Measurements from ENCODE around the gene TP53TG5. TPM values are rescaled to one million over a fixed set of nuclear protein-coding genes. Genes with fewer than 3 reads are reported as not detected.

TP53TG5 gene
- total and polyA plus RNA-seq, 2 donors (not counting 1 experiment from before 2014, with no cell fraction given) = 0.14 TPM; not detected in 1

DNA sequence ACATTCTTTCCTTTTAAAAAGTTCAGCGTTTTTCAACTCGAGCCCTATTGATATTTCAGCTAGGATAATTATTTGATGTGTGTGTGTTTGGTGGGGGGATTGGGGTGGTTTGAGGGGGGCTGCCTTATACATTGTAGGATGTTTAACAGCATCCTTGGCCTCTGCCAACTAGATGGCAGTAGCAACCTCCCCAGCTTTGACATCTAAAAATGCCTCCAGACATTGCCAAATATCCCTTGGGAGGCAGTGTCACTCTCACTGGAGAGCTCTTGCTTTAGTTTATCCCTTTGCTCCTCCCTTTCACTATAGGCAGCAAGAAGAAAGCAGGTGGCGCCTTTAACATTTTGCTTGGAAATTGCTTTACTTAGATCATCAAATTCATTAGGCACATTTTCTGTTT lies 14.6 kb upstream of the TP53TG5 start:
- Histone ChIP-seq H3K4me1 (ENCODE audit: control insufficient read depth, extremely low read depth, insufficient read depth, low read length) (no peaks in the 10 kb centered on the region), H2AFZ (ENCODE audit: low read length) (no peak overlapping the region), H3K9me3 (ENCODE audit: control insufficient read depth, insufficient read depth, low read depth, low read length) (no peaks in the 10 kb centered on the region), H3K4me3 (replicated peaks in 1 of 4; ENCODE audit: control extremely low read depth in 1 of 4, insufficient read depth in 1 of 4, low read depth in 3 of 4, low read length in 4 of 4) (no peak overlapping the region), H4K20me1 (ENCODE audit: control insufficient read depth, extremely low read depth, insufficient read depth, low read length) (peaks cover 2% of the 10 kb centered on the region), H3K4me2 (ENCODE audit: extremely low read depth, insufficient read depth, low read length) (no peak overlapping the region), H3K79me2 (ENCODE audit: control insufficient read depth, insufficient read depth, low read length) (no peaks in the 10 kb centered on the region), H3K9ac (ENCODE audit: insufficient read depth, low read length) (no peak overlapping the region), H3K36me3 (ENCODE audit: control insufficient read depth, insufficient read depth, low read length) (no peaks in the 10 kb centered on the region), H3K27ac (ENCODE audit: insufficient read depth, low read length) (no peak overlapping the region), H3K27me3 (ENCODE audit: control insufficient read depth, insufficient read depth, low read length) (no peaks in the 10 kb centered on the region)
- no peak for DNase-seq (ENCODE audit: low read depth in 2 of 2)
- TF ChIP-seq EZH2 (IDR thresholded peaks at IDR 0.05; ENCODE audit: low read length, missing control alignments) (no peak), CTCF (conservative IDR thresholded peaks at IDR 0.05 in 1 of 2, IDR thresholded peaks at IDR 0.05 in 1 of 2; ENCODE audit: low read depth in 1 of 2, low read length in 2 of 2) (no peak)

DNA sequence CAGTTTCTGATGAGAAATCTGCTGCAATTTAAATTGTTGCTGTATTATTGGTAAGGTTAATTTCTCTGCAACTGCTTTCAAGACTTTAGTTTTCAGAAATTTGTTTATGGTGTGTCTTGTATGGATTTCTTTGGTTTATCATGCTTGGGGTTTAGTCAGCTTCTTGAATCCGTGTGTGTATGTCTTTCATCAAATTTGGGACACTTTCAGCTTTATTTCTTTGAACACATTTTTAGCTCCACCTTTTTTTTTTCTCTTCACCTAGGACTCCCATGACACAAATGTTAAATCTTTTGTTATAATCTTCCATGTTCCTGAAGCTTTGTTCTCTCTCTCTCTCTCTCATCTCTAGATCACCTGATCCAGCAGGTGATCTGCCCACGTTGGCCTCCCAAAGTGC lies 13.4 kb upstream of the TP53TG5 start:
- H3K27ac ChIP-seq (ENCODE audit: insufficient read depth, low read length) = no peak overlapping the region
- H3K9ac ChIP-seq (ENCODE audit: insufficient read depth, low read length) = no peak overlapping the region
- no peaks in the 10 kb centered on the region for H3K79me2 ChIP-seq (ENCODE audit: control insufficient read depth, insufficient read depth, low read length)
- no peak overlapping the region for H2AFZ ChIP-seq (ENCODE audit: low read length)
- H3K9me3 ChIP-seq (ENCODE audit: control insufficient read depth, insufficient read depth, low read depth, low read length) = no peaks in the 10 kb centered on the region
- H3K4me2 ChIP-seq (ENCODE audit: extremely low read depth, insufficient read depth, low read length) = no peak overlapping the region
- DNase-seq (ENCODE audit: low read depth in 2 of 2) = no peak
- TF ChIP-seq EZH2 (IDR thresholded peaks at IDR 0.05; ENCODE audit: low read length, missing control alignments) (no peak), CTCF (conservative IDR thresholded peaks at IDR 0.05 in 1 of 2, IDR thresholded peaks at IDR 0.05 in 1 of 2; ENCODE audit: low read depth in 1 of 2, low read length in 2 of 2) (no peak)
- H3K4me1 ChIP-seq (ENCODE audit: control insufficient read depth, extremely low read depth, insufficient read depth, low read length) = no peaks in the 10 kb centered on the region
- H4K20me1 ChIP-seq (ENCODE audit: control insufficient read depth, extremely low read depth, insufficient read depth, low read length) = peaks cover 2% of the 10 kb centered on the region
- no peaks in the 10 kb centered on the region for H3K36me3 ChIP-seq (ENCODE audit: control insufficient read depth, insufficient read depth, low read length)
- H3K4me3 ChIP-seq (replicated peaks in 1 of 4; ENCODE audit: control extremely low read depth in 1 of 4, insufficient read depth in 1 of 4, low read depth in 3 of 4, low read length in 4 of 4) = no peak overlapping the region
- H3K27me3 ChIP-seq (ENCODE audit: control insufficient read depth, insufficient read depth, low read length) = no peaks in the 10 kb centered on the region

- Histone ChIP-seq H3K4me1 (ENCODE audit: control insufficient read depth, extremely low read depth, insufficient read depth, low read length) (no peaks in the 10 kb centered on the region), H4K20me1 (ENCODE audit: control insufficient read depth, extremely low read depth, insufficient read depth, low read length) (peaks cover 2% of the 10 kb centered on the region), H3K27me3 (ENCODE audit: control insufficient read depth, insufficient read depth, low read length) (no peaks in the 10 kb centered on the region), H2AFZ (ENCODE audit: low read length) (no peak overlapping the region), H3K9me3 (ENCODE audit: control insufficient read depth, insufficient read depth, low read depth, low read length) (no peaks in the 10 kb centered on the region), H3K4me3 (replicated peaks in 1 of 4; ENCODE audit: control extremely low read depth in 1 of 4, insufficient read depth in 1 of 4, low read depth in 3 of 4, low read length in 4 of 4) (no peak overlapping the region), H3K36me3 (ENCODE audit: control insufficient read depth, insufficient read depth, low read length) (no peaks in the 10 kb centered on the region), H3K9ac (ENCODE audit: insufficient read depth, low read length) (no peak overlapping the region), H3K27ac (ENCODE audit: insufficient read depth, low read length) (no peak overlapping the region), H3K79me2 (ENCODE audit: control insufficient read depth, insufficient read depth, low read length) (no peaks in the 10 kb centered on the region), H3K4me2 (ENCODE audit: extremely low read depth, insufficient read depth, low read length) (no peak overlapping the region)
- TF ChIP-seq CTCF (conservative IDR thresholded peaks at IDR 0.05 in 1 of 2, IDR thresholded peaks at IDR 0.05 in 1 of 2; ENCODE audit: low read depth in 1 of 2, low read length in 2 of 2) = no peak
- no peak for TF ChIP-seq EZH2 (IDR thresholded peaks at IDR 0.05; ENCODE audit: low read length, missing control alignments)
- DNase-seq (ENCODE audit: low read depth in 2 of 2) = no peak
Measured at GRCh38 chr20:45390931-45391330, 12.8 kb upstream of the TP53TG5 start.

Measured in fibroblast of lung (primary cell).